ENCODE data around the gene SPIB. TPM values are rescaled to one million over a fixed set of nuclear protein-coding genes. Genes with fewer than 3 reads are reported as not detected.

Gene SPIB
- total and polyA plus RNA-seq, 7 donors = 3.0 to 58.1 (median 33.7) TPM; not detected in 3

GRCh38 chr19:50393589-50393988 is 25.1 kb upstream of the SPIB start:
- no peaks in the 10 kb centered on the region for H3K36me3 ChIP-seq
- no peak overlapping the region for H3K27ac ChIP-seq
- intact Hi-C loops (cut with DNase I) = no loop called here
- DNase-seq = no peak
- H3K4me1 ChIP-seq = no peaks in the 10 kb centered on the region
- H3K27me3 ChIP-seq = no peaks in the 10 kb centered on the region
- TF ChIP-seq CTCF (IDR thresholded peaks at IDR 0.05) (no peak), POLR2AphosphoS5 (IDR thresholded peaks at IDR 0.05) (no peak), EP300 (IDR thresholded peaks at IDR 0.05) (no peak), POLR2A (IDR thresholded peaks at IDR 0.05) (no peak)
- 95% methylated on average over 4 of the region's 4 CpGs for WGBS, 2 donors
- no peak overlapping the region for H3K4me3 ChIP-seq
- H3K9me3 ChIP-seq = no peaks in the 10 kb centered on the region

- no peak overlapping the region for H3K4me3 ChIP-seq
- no peak for TF ChIP-seq POLR2AphosphoS5 (IDR thresholded peaks at IDR 0.05)
- no peak for TF ChIP-seq EP300 (IDR thresholded peaks at IDR 0.05)
- TF ChIP-seq CTCF (IDR thresholded peaks at IDR 0.05) = no peak
- no peaks in the 10 kb centered on the region for H3K36me3 ChIP-seq
- intact Hi-C loops (cut with DNase I) = no loop called here
- H3K27ac ChIP-seq = no peak overlapping the region
- H3K4me1 ChIP-seq = no peaks in the 10 kb centered on the region
- WGBS, 2 donors = 75 to 93% methylated on average over 9 of the region's 9 CpGs
- DNase-seq = no peak
- H3K9me3 ChIP-seq = no peaks in the 10 kb centered on the region
- H3K27me3 ChIP-seq = no peaks in the 10 kb centered on the region
These were observed 24.7 kb upstream of the SPIB start for GRCh38 chr19:50394017-50394416.

GRCh38 chr19:50398675-50399367 is 19.9 kb upstream of the SPIB start:
- H3K4me3 ChIP-seq = no peak overlapping the region
- DNase-seq = no peak

GRCh38 chr19:50399368-50399745 is 19.4 kb upstream of the SPIB start:
- Histone ChIP-seq H3K4me1 (no peaks in the 10 kb centered on the region), H3K9me3 (no peaks in the 10 kb centered on the region), H3K36me3 (peaks cover 0 to 19% (median 2%) of the 10 kb centered on the region in 4 donors), H3K4me3 (no peak overlapping the region), H3K27me3 (no peaks in the 10 kb centered on the region), H3K27ac (no peak overlapping the region)
- intact Hi-C loops (cut with DNase I) = no loop called here
- DNase-seq = no peak
- no peak for TF ChIP-seq EP300 (IDR thresholded peaks at IDR 0.05)
- no peak for TF ChIP-seq POLR2AphosphoS5 (IDR thresholded peaks at IDR 0.05)
- no peak for TF ChIP-seq CTCF (IDR thresholded peaks at IDR 0.05)
- no peak for TF ChIP-seq POLR2A (IDR thresholded peaks at IDR 0.05)
- WGBS, 2 donors = 96 to 97% methylated on average over 10 of the region's 10 CpGs

More at GRCh38 chr19:50398675-50399367, 19.9 kb upstream of the SPIB start:
- no peaks in the 10 kb centered on the region for H3K4me1 ChIP-seq
- intact Hi-C loops (cut with DNase I) = no loop called here
- no peaks in the 10 kb centered on the region for H3K27me3 ChIP-seq
- H3K36me3 ChIP-seq = peaks cover 0 to 19% (median 2%) of the 10 kb centered on the region in 4 donors
- 95% methylated on average over 13 of the region's 13 CpGs for WGBS, 2 donors
- TF ChIP-seq EP300 (IDR thresholded peaks at IDR 0.05) (no peak), POLR2A (IDR thresholded peaks at IDR 0.05) (no peak), CTCF (IDR thresholded peaks at IDR 0.05) (no peak), POLR2AphosphoS5 (IDR thresholded peaks at IDR 0.05) (no peak)
- no peak overlapping the region for H3K27ac ChIP-seq
- no peaks in the 10 kb centered on the region for H3K9me3 ChIP-seq

All from sigmoid colon (tissue), 7 donors.